NB4 (cell line): ENCODE data around the gene ARSB.

ENCODE experiments used
- MYC ChIP-seq: IDR thresholded peaks from 2 replicates; pipeline ENCODE4 v1.6.1; 2011; ENCODE audit warnings: low read depth, low read length
- POLR2A ChIP-seq: IDR thresholded peaks from 2 replicates; pipeline ENCODE4 v1.6.1; 2011; ENCODE audit warnings: mild to moderate bottlenecking; ENCODE audit not compliant: insufficient read length; ENCODE audit errors: extremely low read depth
- TF ChIP-seq, protein P1 (sequence below): IDR thresholded peaks from one replicate; pipeline ENCODE4 v1.5.1; 2012; ENCODE audit warnings: low read depth, low read length
- TF ChIP-seq, protein P2 (sequence below): IDR thresholded peaks from 2 replicates; pipeline ENCODE4 v1.6.1; 2011; ENCODE audit warnings: low read depth, low read length

DNA sequence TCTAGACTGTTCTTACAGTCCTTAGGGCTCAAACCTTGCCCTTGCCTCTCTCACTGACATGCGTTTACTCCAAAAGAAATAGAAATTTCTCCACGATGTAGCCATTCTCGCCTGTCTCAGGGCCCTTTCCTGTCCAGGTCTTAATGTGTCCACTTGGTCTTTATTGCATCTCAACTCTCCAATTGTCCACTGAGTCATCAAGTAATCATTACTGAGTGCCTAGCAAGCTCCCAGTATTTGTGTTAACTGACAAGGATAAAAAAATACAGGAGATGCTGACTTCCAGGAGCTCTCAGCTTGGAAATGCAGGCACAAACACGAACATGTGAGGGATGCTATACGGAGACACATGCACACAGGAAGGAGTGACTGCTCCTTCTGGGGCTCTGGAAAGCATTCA lies 147.3 kb downstream of the ARSB start:
- TF ChIP-seq, protein P1, sequence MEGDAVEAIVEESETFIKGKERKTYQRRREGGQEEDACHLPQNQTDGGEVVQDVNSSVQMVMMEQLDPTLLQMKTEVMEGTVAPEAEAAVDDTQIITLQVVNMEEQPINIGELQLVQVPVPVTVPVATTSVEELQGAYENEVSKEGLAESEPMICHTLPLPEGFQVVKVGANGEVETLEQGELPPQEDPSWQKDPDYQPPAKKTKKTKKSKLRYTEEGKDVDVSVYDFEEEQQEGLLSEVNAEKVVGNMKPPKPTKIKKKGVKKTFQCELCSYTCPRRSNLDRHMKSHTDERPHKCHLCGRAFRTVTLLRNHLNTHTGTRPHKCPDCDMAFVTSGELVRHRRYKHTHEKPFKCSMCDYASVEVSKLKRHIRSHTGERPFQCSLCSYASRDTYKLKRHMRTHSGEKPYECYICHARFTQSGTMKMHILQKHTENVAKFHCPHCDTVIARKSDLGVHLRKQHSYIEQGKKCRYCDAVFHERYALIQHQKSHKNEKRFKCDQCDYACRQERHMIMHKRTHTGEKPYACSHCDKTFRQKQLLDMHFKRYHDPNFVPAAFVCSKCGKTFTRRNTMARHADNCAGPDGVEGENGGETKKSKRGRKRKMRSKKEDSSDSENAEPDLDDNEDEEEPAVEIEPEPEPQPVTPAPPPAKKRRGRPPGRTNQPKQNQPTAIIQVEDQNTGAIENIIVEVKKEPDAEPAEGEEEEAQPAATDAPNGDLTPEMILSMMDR, result no peak
- TF ChIP-seq, protein P2, sequence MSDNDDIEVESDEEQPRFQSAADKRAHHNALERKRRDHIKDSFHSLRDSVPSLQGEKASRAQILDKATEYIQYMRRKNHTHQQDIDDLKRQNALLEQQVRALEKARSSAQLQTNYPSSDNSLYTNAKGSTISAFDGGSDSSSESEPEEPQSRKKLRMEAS, result no peak
- TF ChIP-seq POLR2A (no peak), MYC (no peak)
